IPS-11a (cell line): ENCODE measurements around the gene ATP1A2.

Experiments used
- H3K4me3 ChIP-seq: one replicate; pipeline ENCODE4 v1.5.1; 2013; ENCODE audit warnings: low read depth, low read length, control low read depth

The ATP1A2 gene

GRCh38 chr1:160168609-160169369 lies 53.2 kb downstream of the ATP1A2 start:
- no peak overlapping the region for H3K4me3 ChIP-seq

- no peak overlapping the region for H3K4me3 ChIP-seq
Measured at GRCh38 chr1:160169553-160170399, 54.2 kb downstream of the ATP1A2 start.

- H3K4me3 ChIP-seq, result no peak overlapping the region
Measured at GRCh38 chr1:160171354-160171753, 55.8 kb downstream of the ATP1A2 start.

DNA sequence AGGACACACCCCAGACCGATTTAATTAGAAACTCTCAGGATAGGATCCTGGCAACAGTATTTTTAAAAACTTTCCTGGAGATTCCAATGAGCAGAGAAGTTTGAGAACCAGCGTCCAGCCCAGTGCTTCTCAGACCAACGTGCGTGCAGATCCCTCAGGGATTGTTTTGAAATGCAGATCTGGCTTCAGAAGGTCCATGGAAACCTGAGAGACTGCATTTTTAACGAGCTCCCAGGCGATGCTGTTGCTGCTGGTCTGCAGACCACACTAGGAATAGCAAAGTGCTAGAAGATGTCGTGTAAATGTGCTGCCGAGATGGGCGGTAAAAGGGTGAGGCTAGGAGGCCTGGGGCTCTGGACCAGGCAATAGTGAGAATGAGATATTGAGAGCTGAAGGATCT lies 56.4 kb downstream of the ATP1A2 start:
- no peak overlapping the region for H3K4me3 ChIP-seq

DNA sequence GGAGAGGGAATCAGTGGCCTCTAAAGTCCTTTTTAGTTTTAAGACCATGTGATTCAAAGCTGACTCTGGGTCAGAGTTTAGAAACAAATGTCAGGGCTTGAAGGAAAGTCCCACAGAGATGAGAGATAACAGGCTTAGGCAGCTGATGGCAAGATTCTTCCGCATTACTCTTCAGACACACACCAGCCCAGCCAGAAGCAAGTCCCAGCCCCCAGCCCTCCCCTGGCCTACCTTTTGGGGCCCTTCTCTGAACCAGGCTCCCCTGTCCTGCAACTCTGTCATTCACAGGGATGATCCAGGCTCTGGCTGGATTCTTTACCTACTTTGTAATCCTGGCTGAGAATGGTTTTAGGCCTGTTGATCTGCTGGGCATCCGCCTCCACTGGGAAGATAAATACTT lies 61.7 kb downstream of the ATP1A2 start:
- H3K4me3 ChIP-seq, result no peak overlapping the region

DNA sequence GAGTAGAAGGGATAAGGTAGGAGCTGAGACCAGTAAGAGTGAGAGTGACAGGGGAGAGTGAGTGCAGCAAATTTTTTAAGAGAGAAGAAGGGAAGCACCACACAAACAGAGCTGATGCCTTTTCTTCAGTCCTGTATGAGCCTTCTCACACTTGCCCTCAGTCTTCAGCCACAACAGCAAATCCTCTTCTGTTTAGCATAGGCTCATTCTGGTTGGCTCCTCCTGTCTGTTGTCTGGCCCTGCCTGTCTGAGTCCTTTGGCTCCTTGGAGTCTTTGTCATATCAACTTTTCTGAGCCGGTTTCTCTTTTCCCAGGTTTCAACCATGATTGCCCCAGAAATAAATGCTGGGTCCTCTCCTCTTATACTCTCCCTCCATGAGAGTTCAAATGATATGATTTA lies 62.1 kb downstream of the ATP1A2 start:
- no peak overlapping the region for H3K4me3 ChIP-seq

DNA sequence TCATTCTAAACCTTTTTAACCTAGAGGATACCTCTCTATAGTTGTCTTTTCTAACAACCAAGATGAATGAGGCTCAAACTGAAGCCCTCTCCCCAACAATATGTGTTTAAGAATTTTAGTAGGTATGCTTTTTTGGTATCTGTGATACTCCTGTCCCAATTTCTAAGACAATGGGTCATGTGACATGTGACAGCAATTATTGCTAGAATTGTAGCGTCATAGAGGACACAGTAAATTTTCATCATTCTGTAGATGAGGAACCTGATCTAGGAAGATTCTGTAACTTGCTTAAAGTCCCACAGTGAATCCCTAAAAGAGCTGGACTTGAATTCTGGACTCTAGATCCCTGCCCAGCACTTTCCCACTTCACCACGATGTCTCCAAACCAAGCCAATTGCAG lies 63.2 kb downstream of the ATP1A2 start:
- H3K4me3 ChIP-seq, result no peak overlapping the region

DNA sequence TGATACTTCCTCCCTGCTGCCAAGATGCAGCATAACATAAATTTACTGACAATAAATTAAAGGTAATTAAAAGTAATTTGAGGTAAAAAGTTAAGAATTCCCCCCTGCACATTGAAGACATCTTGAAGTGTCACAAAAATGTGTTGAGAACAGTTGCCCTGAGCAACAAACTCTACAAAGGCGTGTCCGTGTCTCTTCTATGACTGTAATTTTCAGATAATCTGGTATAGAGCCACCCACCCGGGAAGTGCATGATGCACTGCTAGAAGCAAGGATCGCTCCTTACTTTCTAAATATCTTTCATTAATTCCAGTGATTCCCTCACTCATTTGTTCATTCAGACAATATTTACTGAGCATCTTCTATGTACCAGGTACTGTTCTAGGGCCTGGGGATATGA lies 63.8 kb downstream of the ATP1A2 start:
- no peak overlapping the region for H3K4me3 ChIP-seq

- no peak overlapping the region for H3K4me3 ChIP-seq
Measured at GRCh38 chr1:160186246-160186645, 70.7 kb downstream of the ATP1A2 start.

- H3K4me3 ChIP-seq, result no peak overlapping the region
Measured at GRCh38 chr1:160186729-160187128, 71.2 kb downstream of the ATP1A2 start.

DNA sequence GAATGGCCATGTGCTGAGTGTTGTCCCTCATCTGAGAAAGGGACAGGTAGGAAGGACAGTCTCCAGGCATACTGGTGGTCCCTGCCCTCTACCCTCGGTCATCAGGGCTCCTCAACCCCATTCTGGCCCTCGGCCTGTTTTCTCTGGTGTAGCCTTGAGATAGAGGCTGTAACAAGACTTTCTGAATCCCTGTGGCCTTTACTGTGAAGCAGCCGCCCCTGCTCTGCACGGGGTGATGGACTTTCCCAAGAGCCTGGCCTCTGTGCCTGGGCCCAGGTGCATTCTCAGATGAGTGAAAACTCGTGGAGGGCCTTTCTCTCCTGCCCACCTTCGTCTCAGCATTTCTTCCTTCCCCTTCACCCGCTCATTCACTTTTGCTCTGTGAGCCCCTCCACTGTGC lies 71.8 kb downstream of the ATP1A2 start:
- no peak overlapping the region for H3K4me3 ChIP-seq

DNA sequence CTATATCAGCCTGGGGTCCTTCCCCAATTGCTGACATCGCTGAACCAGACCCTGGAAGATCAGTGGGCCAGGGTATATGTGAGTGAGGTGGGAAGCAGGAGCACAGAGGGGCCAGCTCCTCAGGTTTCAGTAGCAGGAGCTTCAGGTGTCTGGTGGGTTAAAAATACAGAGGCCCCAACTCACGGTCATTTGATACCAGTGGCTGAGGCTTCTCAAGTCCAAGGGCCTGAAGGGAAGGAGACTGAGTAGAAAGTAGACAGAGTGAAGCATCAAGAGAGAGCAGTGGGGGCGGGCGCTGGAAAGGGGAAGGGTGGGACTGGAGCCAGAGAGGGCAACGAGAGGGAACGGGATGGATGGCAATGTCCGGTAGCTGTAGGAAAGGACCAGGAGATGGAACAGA lies 72.8 kb downstream of the ATP1A2 start:
- H3K4me3 ChIP-seq, result no peak overlapping the region

- H3K4me3 ChIP-seq, result no peak within 1 kb of the TSS
Measured at GRCh38 chr1:160189649-160190625, 74.4 kb downstream of the ATP1A2 start, which contains the start of gene CASQ1. CASQ1 (plus strand) TSS chr1:160190575; CDS start chr1:160190752, 177 bp downstream.

- H3K4me3 ChIP-seq, result no peak overlapping the region
Measured at GRCh38 chr1:160191756-160192155, 76.2 kb downstream of the ATP1A2 start.

GRCh38 chr1:160192234-160192633 lies 76.7 kb downstream of the ATP1A2 start:
- H3K4me3 ChIP-seq, result no peak overlapping the region
